Measurements from ENCODE around the gene MEF2B.
"Not testable (repeated sequence)": the region's sequence is repeated elsewhere in the genome, so short reads cannot be mapped to it uniquely, and the experiment has no call there.

The MEF2B gene

DNA sequence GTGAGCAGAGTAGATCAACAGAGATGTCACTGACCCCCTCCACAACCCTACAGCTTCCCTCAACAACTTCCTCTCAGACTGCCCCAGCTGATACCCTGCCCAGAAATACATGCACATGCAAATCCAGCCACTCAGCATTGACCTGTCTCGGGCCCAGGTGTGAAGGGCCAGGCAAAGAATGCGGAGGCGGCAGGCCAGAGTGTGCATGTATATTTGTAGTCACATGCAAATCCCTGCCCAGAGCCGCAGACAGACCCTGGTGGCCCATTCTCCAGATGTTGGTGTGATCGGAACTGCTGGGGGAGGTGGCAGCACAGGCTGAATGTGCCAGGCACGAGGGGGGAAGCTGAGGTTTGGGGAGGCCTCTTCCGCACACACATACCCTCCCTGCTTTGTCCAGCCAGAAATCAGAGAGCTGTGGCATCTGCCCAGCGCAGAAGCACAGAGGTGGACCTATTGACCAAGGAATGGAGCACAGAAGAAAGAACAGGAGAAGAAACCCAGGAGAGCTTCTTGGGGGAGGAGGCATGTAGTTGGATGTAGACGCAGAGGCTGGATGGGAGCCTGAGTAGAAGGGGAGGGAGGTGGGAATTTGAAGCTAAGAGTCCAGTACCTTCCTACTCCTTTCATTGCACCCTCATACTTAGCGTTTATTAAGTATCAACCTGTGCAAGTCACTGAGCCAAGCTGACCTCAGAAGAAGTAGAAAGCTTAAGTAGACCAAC lies 14.4 kb downstream of the MEF2B start:
- no peak for DNase-seq (ENCODE audit: low spot score)

DNA sequence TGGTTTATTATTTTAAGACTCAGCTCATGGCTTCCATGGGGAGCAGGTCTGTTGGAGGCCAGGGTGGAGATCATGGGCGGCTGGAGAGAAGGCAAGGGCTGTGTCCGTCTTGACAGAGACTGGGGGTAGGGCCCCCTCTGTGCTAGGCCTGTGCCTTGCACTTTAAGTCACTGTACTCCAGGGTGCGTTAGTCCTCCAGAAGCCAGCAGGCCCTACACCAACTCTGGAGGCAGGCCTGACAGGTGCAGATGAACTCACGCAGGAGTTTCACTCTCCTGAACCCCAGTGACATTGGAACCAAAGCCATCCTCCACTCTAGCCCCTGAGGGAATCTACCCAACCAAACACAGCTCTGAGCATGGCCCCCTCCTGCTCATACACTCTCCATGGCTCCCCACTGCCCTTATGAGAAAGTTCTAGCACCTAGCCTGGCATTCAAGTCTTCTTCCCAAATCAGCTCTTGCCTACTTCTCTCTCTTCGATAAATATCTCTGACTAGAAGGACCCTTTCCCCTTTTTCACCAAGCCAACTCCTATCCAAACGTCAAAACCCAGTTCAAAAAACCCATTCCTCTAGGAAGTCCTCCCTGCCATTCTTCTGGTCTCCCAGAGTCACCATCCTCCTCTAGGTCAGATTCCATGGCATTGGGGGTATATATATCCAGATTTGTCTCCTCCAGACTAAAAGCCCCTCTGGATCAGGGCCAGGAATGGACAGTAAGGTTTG lies 15.1 kb downstream of the MEF2B start:
- DNase-seq (ENCODE audit: low spot score), result no peak

DNA sequence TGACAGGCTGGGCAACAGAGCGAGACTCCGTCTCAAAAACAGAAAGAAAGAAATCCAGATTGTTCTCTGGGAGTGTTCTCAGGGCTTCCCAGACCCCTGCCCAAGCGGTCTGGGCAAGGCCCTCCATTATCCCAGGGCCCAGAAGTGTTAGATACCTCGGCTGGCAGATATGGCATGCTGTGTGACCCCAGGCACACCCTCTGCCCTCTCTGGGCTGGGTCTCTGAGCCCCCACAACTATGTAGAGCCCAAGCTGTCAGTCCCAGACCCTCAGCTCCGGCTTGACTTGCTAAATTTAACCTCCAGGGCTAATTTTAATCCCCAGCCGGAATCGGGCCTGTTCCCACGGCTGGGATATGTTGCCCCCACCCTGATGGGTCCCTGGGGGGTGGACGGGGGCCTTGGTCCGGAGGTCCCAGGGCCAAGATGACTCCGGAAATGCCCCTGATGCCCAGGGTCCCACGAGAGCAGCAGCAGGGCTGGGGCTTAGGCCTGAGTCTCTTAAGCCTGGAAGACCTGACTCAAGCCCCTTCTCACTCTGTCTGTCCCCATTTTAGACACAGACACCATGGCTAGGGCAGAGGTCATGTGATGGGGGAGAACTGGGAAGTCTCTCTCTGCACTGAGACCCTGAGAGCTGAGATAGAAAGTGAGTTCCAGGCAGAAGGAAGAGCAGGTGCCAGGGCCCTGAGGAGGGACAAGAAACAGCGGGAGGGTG lies 17.2 kb downstream of the MEF2B start:
- DNase-seq (ENCODE audit: low spot score), result no peak

DNA sequence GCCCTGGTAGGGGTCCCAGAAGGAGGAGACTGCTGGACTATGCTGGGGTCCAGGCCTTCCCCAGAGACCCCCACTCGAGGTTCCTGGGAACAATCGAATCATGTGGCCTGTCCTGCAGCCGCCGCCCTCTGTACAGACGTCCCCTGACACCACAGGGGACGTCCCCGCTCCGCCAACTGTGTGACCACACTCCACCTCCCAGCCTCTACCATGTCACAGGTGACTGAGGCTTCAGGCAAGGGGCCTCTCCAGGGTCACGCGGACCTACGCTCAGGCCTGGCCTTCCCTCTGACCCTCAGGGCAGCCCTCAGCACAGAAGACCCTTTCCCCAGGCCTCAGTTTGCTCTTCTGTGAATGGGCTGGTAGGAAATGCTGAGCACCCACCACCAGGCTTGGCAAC lies 18.6 kb downstream of the MEF2B start:
- no peak for DNase-seq (ENCODE audit: low spot score)

DNA sequence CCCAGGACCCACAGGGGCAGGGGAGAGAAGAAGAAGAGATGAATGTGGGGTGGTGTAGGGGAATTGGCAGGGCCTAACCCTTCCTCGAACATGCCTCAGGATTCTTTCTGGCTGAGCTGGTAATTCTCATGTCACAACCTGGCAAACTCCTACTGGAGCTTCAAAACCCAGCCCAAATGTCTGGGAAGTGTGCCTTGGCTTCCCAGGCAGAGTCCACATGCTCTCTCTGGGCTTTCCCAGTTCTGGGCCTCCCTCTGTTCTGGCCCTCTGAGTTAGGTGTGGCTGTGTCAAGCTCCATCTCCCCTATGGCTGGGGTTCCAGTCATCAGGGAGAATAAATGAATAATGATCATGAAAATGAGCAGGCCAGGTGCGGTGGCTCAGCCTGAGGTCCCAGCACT lies 20.6 kb downstream of the MEF2B start:
- DNase-seq (ENCODE audit: low spot score), result no peak

DNA sequence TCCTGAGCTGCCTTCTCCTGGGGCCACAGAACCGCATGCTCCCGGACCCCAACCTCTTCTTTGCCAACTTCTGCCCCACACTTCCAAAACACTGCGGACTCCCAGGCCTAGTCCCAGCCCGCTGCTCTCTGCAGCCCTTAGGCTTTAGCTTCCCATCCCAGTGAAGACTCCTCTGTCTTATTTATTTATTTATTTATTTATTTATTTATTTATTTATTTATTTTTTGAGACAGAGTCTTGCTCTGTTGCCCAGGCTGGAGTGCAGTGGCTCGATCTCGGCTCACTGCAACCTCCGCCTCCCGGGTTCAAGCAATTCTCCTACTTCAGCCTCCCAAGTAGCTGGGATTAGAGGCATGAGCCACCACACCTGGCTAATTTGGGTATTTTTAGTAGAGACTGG lies 21.6 kb downstream of the MEF2B start:
- not testable (repeated sequence) for DNase-seq (ENCODE audit: low spot score)

DNA sequence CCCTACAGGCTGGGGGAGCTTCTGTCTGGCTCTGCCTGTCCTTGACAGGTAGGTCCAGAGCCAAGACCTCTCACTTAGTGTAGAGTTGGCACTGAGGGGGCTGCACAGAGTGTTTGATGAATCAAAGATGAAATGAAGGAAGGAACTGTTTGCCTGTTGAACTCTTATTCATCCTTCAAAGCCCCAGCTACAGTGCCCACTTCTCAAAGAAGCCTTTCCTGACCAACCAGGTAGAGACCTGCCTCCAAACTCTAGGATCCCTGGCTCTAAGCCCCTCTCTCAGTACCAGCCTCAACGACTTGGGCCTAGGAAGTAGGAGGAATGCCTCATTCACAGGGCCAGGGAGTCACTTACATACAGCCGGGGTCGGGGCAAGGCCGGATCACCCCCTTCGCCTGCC lies 22.7 kb downstream of the MEF2B start:
- no peak for DNase-seq (ENCODE audit: low spot score)

DNA sequence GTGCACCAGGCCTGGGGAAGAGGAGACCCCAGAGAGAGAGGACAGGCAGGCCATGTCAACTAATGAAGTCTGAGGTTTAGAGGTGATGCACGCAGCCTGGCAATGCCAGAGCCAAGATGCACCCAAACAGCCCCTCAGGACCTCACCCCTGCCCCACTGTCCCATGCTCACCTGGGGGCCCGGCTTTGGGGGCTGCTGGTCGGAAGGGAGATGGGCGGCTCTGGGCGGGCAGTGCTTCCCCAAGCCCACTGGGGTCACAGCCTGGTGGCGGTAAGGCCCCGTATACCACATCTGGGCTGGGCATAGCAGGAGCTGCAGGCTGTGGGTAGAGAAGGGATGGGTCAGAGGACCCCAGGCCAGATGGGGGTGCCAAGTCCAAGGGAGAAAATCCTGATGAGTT lies 23.2 kb downstream of the MEF2B start:
- no peak for DNase-seq (ENCODE audit: low spot score)

DNA sequence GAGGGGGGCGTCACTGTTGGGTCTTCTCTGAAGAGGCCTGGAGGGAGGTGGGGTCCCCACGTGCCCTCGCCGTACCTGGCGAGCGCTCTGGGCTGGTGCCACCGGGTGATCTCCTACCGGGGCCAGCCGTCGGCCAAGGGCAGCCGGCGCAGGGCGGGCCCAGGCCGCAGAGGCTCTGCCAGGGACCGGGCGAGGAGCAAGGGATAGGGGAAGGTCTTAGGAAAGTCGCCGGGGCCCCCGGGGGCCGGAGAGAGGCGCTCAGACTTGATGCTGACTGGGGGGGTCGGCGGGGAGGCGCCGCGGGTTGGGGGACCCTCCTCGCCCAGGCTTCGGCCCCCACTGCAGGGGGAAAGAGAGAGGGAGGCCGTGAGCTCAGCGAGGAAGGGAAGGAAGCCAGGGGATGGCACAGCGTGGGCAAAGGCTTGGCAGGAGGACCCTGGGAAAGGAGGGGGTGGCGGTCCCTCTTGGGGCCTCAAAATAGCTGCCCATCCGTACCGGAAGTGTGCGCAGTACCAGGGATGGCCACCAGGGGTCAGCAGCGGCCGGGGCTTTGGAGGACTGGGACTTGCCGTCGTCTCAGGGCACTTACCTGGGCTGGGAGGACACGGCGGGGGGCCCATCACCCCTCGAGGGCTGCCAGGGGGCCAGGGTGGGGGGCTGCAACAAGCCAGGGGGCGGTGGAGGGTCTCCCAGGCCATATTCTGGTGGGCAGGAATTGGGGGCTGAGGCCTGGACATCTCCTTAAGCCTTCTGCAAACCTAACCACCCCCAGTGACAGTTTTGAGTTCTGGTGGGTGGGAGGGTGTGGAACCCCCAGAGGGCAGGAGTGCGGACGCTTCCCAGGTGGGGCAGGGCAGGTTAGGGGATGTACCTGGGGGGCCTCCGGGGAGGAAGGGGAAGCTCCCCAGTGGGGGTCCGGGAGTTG lies 24.1 kb downstream of the MEF2B start:
- DNase-seq (ENCODE audit: low spot score), result peak; percentile 69

DNA sequence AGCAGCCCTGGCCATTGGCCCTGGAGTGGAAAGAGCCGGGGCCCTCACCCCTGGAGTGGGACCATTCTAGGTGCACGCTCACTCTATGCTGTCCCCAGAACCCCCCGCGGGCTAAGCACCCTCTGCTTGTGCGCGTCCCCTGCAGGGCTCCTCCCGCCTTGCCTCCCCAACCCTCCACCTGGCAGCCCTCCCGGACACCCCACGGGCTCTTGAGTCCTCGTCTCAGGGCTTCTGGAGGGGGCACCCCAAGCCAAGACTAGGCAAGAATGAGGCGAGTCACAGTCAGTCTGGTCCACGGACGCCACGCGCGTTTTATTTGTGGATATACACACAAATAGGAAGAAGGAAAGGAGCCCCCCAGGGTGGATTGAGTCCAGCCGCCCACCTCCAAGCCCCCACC lies 24.8 kb downstream of the MEF2B start:
- DNase-seq (ENCODE audit: low spot score), result no peak

DNA sequence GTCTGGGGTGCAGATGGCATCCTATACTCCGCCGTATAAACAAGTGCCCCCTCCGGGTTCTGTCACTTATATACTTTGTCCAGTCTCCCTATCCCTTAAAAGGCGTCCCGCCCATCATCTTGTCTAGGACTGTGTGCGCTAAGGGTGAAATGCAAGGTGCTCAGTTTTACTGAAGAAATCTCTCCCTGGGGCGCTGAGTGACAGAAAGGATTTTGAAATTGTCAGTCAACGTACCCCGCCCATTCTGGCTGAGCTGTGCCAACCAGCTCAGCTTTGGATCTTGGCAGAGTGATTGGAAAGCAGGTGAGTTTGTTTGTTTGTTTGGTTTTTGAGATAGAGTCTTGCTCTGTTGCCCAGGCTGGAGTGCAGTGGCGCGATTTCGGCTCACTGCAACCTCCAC lies 27.7 kb downstream of the MEF2B start:
- DNase-seq (ENCODE audit: low spot score), result no peak

DNA sequence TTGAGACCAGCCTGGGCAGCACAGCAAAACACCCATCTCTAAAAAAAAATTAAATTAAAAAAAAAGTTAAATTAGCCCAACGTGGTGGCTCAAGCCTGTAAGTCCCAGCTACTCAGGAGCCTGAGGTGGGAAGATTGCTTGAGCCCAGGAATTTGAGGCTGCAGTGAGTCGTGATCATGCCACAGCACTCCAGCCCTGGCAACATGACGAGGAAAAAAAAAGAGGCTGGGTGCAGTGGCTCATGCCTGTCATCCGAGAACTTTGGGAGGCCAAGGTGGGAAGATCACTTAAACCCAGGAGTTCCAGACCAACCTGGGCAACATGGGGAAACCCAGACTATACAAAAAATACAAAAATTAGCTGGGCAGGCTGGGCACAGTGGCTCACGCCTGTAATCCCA lies 29.6 kb downstream of the MEF2B start:
- peak; percentile 50 for DNase-seq (ENCODE audit: low spot score)

DNA sequence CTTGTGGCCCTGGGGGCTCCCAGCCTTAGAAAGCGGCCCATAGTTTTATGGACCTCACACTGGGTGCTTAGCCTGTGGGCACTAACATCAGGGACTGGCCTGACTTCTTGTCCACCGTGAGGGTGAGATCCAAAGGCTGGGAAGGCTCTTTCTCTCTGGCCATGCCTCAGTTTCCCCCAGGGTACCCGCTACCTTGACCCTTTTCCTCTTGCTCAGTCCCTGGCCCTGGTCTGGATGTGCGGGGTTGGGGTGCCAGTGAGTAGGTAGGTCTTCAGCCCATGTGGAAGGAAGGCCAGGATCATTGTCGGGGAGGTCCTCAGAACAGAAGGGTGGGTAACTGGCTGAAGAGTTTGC lies 30.2 kb downstream of the MEF2B start:
- no peak for DNase-seq (ENCODE audit: low spot score)

DNA sequence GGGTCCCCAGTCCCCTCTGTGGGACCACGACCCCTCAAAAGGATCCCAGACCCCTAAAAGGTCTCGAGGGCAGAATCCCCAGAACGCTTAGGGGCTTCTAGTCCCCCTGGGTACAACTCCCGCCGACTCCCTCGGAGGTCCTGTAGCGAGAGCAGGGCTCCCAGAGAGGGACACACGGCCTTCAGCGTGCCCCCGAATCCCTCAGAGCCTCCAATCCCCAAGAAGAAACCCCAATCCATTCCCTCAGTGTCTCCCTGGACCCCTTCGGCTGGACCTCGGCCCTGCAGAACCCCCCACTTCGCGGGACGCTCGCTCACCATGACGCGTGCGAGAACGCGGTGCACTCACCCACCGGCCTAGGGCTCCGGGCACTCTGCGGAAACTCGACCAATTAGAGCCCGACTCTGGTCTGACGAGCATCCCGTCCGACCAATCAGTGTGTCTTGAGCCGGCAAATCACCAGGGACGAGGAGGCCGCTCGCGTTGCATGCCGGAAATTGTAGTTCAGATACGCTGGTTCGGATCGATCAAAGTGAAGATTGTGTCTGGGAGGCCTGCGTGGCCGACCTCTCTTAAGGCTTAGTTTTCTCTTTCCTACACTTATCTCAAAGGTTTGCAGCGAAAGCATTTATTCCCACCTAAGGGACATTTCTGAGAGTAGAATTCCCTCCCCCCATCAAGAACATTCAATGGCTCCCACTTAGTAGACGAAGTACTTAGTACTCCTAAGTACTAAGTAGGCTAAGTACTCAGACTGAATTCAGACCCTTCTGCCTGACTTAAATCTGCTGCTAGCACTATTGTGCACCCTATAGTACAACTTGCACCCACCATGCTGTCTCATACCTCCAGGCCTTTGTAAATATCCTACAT lies 31.7 kb downstream of the MEF2B start, which contains the start of gene TMEM161A:
Gene TMEM161A, minus strand, starts transcription at position 370 of the 873 bp plus-strand sequence. Its CDS starts 50 bp downstream, at position 320.
- peak; percentile 98 for DNase-seq (ENCODE audit: low spot score)

DNA sequence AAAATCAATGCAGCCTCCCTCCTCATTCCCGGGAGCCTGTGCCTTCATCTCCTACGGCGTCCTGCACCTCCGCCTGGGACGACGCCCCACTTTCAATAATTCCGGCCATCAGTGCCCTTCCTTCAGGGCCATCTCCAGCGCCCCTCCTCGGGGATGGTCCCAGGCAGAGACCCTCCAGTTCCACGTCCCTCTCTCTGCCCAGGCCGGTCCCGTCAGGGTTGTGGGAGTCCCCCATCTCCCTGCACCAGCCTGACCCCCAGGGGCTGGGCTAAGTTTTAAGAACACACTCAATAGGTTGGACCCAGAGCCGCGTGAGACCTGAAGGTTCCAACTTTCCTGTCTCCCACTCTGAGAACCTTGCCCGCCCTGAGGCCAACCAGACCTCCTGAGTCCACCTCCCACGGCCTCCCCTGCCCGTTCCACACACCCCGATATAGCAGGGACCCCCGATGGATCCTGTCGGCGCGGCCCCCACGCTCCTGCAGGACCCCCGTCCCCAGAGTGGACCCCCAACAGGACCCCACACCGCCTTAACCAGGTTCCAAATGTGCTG lies 32.4 kb downstream of the MEF2B start:
- no peak for DNase-seq (ENCODE audit: low spot score)

DNA sequence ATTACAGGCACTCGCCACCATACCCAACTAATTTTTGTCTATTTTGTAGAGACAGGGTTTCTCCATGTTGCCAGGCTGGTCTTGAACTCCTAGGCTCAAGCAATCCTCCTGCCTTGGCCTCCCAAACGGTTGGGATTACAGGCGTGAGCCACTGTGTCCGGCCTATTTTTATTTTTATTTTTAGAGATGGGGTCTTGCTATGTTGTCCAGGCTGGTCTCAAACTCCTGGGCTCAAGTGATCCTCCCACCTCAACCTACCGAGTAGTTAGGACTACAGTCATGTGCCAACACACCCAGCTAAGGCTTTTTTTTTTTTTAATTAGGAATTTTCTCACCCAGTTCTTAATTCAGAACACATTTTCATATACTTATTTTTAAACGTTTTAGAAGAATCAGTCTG lies 34.4 kb downstream of the MEF2B start:
- not testable (repeated sequence) for DNase-seq (ENCODE audit: low spot score)

DNA sequence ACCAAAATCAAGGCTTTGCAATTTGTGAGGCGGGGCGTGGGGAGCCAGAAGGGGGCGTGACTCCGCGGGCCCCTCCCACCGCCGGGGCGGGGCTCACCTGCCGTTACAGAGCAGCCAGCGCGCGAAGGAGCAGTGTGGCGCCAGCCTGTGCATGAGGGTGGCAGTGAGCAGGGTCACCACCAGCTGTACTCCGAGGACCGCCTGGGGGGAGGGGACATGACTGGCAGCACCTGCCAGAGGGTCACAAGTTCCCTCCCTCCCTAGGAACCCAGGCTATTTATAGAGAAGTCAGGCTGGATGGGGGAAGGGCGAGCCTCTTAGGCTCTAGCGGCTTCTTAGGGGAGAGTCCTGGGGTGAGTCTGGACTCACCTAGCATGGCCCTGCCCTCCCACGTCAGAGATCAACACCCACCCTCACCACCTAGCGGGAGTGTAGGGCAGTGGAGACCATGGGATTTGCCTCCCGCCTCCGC lies 35.3 kb downstream of the MEF2B start:
- DNase-seq (ENCODE audit: low spot score), result peak; percentile 14

DNA sequence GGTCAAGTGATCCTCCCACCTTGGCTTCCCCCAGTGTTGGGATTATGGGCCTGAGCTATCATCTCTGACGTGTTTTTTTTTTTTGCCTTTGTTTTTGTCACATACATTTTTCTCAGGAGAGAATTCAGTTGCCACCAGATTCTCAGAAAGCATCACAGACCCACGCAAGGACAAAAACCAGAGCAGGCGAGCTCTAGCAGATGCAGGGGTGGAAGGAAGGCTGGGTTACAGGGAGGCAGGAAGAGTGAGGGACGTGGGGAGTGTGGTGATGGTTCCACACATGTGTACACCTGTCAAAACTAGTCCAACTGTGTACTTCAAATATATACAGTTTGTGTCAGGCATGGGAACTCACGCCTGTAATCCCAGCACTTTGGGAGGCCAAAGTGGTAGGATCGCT lies 36.1 kb downstream of the MEF2B start:
- no peak for DNase-seq (ENCODE audit: low spot score)

DNA sequence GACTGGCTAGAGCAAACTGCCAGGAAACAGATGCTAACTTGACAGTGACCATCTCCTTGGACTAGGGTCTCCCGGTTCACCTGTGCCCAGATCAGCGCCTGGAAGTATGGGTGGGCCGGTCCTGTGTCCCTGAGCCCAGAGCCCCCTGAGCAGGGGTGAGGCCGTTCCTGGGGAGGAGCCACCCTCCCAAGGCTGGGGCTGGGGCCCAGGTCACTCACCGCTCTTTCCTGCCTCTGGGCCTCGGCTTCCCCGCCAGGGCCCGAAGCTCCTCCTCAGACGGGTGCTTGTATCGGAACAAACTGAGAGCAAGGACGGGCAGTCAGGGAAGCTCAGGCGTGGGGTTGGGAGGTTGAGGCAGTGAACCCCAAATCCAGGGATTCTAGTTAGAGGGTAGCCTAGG lies 37.2 kb downstream of the MEF2B start:
- no peak for DNase-seq (ENCODE audit: low spot score)

DNA sequence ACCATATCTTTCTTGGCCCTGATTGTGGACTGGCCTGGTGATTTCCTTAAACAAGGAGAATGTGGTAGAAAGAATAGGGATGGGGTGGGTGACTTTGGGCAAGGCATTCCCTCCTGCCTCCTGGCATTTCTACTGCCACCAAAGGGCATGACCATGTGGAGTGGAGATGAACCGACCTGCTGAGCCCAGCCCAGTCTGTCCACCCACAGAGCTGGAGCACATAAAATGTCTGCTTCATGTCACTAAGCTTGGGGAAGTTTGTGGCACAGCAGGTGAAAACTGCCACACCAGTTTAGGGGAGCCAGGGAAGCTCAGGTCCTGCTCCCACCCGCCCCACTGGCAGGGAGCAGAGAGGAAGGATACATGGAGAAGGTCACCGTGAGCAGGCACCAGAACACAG lies 38.1 kb downstream of the MEF2B start:
- no peak for DNase-seq (ENCODE audit: low spot score)

DNA sequence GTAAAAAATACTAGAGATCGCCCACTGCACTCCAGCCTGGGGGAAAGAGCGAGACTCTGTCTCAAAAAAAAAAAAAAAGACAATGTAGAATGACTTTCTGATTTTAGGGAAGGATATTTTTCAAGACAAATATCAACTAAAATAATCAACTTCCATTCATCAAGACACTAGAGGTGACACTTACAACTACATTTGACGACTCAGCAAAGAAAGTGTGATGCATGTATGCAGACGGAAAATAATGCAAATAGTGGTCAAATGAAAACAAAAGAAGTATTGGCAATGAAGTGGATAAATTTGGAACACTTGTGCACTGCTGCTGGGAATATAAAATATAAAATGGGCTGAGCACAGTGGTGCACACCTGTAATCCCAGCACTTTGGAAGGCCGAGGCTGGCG lies 44.0 kb downstream of the MEF2B start:
- no peak for DNase-seq (ENCODE audit: low spot score)

All from kidney tubule cell (primary cell).